GM13976 (cell line): ENCODE measurements around the gene TFE3.
A peak's percentile ranks its signal among the peaks of the same experiment; 100 is the strongest.

Experiments
- DNase-seq: peaks from one replicate; pipeline ENCODE4 v3.0.0; 2012; ENCODE audit warnings: low spot score
- in situ Hi-C: fragments of 300-500 bp; cut with MboI; formaldehyde crosslinking; loops from one replicate; pipeline ENCODE4 v1.12.0; 2022; ENCODE audit warnings: low sequenced_read_pairs, mixed read lengths, inconsistent platforms; ENCODE audit not compliant: unreplicated experiment
- TF ChIP-seq, protein P1 (sequence below): IDR thresholded peaks from 2 replicates; pipeline ENCODE4 v1.5.1; 2012; ENCODE audit warnings: borderline replicate concordance, mild to moderate bottlenecking; ENCODE audit not compliant: insufficient read depth; ENCODE audit errors: extremely low read depth, missing control alignments, control extremely low read depth

Gene TFE3

DNA sequence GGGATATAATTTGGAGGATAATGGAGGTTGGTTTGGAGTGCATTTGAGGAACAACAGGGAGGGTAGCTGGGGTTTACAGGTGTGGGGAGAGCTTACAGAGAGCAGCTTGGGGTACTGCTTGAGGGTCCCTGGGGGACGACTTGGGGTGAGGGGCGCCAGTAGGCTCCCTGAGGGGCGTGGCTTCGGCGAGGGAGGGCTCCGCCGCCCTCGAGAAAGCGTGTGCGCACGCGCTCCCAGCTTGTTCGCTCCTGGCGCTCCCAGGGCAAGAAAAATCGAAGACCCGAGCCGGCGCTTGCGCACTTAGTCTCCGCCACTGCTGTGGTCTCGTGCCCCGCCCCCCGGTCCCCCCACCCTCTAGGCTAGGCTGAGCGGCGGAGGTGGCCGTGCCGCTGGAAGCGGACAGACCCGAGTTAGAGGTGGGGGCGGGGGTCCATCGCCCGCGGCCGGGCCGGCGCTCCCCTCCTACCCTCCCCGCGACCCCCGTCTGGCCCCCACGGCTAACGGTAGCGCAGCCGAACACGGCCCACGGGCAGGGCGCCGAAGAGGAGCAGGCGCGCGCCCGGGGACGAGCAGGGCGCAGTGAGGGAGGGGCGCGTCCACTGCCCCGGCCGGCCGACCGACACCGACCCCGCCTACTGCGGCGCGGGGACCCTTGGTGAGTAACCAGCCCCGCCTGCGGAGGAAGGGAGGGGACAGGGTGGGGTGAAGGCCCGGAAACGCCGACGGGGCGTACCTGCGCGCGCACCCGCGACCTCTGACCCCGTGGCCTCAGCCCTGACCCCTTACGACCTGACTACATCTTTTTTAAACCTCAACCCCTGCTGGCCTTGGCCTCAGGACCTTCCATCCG lies 10.3 kb upstream of the TFE3 start:
- TF ChIP-seq, protein P1, sequence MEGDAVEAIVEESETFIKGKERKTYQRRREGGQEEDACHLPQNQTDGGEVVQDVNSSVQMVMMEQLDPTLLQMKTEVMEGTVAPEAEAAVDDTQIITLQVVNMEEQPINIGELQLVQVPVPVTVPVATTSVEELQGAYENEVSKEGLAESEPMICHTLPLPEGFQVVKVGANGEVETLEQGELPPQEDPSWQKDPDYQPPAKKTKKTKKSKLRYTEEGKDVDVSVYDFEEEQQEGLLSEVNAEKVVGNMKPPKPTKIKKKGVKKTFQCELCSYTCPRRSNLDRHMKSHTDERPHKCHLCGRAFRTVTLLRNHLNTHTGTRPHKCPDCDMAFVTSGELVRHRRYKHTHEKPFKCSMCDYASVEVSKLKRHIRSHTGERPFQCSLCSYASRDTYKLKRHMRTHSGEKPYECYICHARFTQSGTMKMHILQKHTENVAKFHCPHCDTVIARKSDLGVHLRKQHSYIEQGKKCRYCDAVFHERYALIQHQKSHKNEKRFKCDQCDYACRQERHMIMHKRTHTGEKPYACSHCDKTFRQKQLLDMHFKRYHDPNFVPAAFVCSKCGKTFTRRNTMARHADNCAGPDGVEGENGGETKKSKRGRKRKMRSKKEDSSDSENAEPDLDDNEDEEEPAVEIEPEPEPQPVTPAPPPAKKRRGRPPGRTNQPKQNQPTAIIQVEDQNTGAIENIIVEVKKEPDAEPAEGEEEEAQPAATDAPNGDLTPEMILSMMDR, result no peak
- in situ Hi-C loops, result no loop called here
- DNase-seq, result peak; percentile 70

DNA sequence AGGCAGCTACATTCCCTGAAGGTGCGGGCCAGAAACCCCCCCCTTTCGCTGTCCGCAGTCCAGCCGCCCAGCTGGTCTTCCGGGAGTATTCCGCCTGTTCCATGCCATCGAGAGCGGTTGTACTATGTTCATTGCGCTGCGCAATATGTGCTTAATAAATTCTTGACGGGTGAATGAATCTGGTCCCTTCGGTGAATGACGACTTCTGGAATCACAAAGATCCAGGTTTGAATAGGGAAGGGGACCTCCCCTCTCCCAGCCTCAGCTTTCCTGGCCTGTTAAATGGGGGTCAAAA lies 777 bp upstream of the TFE3 start:
- no peak for DNase-seq
- TF ChIP-seq, protein P1, result no peak
- in situ Hi-C loops, result no loop called here

DNA sequence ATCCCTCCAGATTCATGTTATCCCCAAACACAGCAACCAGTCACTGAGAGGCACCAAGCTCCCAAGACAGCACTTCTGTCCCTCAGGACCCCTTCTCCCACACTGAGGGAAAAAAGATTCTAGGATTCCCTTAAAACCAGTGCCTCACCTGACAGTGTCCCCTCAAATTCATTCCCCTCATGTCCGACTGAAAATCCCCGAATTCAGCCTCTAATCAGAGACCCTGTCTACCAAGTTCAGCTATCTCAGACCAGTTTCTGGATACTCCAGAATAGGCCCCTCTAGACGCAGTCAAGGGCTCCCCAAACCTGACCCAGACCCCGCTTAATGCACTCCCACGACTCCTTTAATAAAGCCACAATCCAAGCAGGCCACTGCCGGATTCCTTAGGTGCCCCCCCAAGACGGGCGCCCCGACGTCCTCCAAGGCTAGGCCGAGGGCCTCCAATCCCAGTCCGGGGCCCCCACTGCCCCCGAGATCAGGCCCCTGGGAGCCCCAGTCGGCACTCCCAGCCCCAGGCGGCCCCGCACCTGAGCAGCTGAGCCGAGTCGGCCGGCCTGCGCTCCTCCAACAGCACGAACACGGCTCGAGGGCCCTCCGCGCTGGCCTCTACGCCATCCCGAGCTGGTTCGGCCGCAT lies 457 bp downstream of the TFE3 start:
- TF ChIP-seq, protein P1, result no peak
- no peak for DNase-seq
- in situ Hi-C loops, result no loop called here

DNA sequence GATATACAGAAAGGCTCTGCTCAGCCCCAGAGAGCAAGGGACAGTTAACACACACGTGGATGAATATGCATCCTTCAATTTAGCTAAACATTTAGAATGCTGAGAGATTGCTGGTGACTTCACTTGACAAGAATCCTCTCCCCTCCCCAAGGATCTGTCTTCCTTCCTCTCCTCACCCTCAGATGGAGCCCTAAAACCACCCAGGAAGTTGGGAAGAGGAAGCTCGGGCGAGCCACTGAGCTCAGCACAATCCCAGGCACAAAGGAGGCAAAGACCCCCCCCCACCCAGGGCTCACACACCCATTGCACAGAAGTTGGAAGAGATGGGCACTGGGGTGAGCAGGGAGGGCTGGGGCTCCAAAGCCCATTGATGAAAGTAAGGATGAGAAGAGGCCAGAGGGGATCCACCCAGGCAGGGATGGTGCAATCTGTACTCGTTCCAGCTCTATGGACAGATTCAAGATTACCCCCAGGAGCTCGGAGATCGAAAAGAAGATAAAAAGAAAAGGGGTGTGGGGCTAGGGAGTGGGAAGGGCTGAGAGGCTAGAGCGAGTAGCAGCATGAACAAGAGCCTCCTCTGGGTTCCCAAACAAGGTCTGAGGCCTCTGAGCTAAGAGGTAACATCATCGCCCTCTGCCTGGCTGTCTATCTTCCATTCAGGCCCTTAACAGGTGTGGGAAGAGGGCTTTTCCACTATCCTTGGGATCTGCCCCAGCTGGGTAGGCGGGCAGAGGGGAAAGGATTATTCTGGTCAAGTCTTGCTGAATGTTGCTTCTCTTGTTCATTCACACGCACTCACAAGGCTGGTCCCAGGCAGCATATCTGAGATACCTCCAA lies 1.2 kb downstream of the TFE3 start:
- in situ Hi-C loops, result no loop called here

DNA sequence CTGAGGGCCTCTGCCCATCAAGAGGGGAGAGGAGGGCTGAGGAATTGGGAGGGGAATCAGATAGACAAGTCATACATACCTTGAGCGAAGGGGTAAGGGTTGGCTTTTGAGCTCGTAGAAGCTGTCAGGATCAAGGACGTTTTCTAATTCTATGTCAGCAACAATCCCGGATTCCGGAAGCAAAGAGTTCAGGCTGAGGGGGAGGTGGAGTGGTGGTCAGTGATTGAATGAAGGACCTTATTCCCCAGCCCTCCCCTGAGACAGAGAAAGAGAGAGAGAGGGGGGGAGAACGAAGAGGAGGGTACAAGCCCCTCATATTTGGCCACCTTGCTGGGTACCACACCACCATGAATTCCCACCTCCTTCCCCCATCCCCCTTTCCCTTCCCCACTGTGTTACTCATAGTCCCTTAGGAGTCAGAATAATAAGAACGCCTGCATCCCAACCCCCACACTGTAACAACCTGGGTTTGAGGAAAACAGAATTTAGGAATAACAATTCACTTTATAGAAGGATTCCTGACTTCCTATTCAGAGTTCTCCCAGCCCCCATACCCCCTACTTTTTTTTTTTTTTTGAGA lies 2.7 kb downstream of the TFE3 start:
- in situ Hi-C loops, result no loop called here
- DNase-seq, result no peak
- TF ChIP-seq, protein P1, result no peak

More for the DNA sequence above, 1.2 kb downstream of the TFE3 start:
- TF ChIP-seq, protein P1, result no peak
- no peak for DNase-seq
